TTC549 (cell line): ENCODE results near the gene CFAP65.

Source experiments
- FAIRE-seq: peaks from 2 replicates; lab custom pipeline; 2012; peaks lifted over from hg19 to GRCh38; lab: Jason Lieb, UNC

CFAP65 gene, protein sequence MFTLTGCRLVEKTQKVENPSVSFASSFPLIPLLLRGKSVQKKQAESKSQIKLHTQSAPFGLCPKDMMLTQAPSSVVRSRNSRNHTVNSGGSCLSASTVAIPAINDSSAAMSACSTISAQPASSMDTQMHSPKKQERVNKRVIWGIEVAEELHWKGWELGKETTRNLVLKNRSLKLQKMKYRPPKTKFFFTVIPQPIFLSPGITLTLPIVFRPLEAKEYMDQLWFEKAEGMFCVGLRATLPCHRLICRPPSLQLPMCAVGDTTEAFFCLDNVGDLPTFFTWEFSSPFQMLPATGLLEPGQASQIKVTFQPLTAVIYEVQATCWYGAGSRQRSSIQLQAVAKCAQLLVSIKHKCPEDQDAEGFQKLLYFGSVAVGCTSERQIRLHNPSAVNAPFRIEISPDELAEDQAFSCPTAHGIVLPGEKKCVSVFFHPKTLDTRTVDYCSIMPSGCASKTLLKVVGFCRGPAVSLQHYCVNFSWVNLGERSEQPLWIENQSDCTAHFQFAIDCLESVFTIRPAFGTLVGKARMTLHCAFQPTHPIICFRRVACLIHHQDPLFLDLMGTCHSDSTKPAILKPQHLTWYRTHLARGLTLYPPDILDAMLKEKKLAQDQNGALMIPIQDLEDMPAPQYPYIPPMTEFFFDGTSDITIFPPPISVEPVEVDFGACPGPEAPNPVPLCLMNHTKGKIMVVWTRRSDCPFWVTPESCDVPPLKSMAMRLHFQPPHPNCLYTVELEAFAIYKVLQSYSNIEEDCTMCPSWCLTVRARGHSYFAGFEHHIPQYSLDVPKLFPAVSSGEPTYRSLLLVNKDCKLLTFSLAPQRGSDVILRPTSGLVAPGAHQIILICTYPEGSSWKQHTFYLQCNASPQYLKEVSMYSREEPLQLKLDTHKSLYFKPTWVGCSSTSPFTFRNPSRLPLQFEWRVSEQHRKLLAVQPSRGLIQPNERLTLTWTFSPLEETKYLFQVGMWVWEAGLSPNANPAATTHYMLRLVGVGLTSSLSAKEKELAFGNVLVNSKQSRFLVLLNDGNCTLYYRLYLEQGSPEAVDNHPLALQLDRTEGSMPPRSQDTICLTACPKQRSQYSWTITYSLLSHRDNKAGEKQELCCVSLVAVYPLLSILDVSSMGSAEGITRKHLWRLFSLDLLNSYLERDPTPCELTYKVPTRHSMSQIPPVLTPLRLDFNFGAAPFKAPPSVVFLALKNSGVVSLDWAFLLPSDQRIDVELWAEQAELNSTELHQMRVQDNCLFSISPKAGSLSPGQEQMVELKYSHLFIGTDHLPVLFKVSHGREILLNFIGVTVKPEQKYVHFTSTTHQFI (N-terminal part only)

GRCh38 chr2:219041252-219041651 is at the start of gene CFAP65:
Gene CFAP65 (minus strand): TSS chr2:219041516. CDS start chr2:219039048, 2,468 bp downstream.
- no peak for FAIRE-seq

DNA sequence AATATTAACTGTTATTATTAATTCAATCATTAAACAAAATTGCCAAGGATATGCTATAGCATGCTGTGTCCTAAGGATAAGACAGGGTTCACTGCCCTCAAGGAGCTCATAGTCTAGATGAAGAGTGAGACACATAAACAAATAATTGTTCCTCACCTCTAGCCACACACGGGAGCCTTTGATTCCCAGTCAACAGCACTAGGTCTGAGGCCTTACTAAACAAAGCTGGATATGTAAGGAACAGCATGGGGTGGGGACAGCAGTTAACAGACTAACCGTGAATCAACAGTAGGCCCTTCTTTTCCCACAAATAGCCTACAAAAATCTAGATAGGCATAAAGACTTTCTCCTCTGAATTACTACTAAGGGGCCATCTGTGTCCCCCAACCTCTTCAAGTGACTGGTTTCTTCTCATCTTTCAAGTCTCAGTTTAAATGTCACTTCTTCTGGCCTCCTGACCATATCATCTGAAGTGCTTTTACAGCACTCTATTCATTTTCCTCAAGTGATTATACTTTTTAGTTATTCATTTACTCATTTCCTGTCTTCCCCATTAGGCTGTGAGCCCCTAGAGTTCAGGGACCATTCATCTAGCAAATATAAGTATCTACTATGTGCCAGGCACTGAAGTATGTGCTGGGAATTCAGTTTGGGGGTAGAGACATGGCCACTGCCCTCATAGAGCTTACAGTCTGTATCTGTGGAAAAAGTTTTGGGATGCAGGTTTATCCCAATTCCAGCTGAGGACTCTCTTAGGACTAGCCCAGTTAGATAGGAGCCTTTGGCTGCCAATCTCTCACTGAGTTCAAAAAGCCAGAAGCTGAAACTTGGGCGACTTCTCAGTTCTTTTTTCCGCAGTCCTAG is 49.4 kb upstream of the CFAP65 start:
- FAIRE-seq = no peak

DNA sequence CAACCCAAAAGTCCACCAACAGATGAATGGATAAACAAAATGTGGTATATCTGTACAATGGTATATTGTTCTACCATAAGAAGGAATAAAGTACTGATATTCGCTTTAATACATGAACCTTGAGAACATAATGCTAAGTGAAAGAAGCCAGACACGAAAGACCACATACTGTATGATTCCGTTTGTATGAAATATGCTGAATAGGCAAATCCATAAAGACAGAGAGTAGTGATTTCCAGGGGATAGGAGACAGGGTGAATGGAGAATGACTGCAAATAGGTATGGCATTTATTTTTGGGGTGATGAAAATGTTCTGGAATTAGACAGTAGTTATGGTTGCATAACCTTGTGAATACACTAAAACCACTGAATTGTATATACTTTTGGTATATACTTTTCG is 48.0 kb upstream of the CFAP65 start:
- FAIRE-seq = no peak

- FAIRE-seq = no peak
These were observed 46.5 kb upstream of the CFAP65 start for GRCh38 chr2:219087848-219088247.

DNA sequence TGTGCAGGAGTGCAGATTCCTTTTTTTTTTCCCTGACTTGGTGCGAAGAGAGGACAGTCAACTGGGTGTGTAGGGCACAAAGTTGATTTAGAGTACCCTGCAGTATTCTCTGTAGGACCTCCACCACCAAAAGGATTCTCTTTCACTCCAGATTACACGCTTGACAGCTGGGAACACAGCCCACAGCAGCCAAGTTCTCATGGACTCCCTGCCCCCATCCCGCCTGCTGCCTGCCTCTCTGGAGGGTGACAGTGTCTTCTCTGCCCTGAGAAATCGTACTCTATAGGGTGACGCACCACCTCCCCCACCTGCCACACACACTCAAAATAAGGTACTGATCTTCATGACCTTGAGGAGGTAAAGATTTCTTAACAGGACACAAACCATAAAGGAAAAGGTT is 46.0 kb upstream of the CFAP65 start:
- no peak for FAIRE-seq

GRCh38 chr2:219086196-219086595 is 44.9 kb upstream of the CFAP65 start:
- FAIRE-seq = no peak

- no peak for FAIRE-seq
These were observed 43.5 kb upstream of the CFAP65 start for GRCh38 chr2:219084791-219085190.

- FAIRE-seq = no peak
These were observed 41.1 kb upstream of the CFAP65 start for GRCh38 chr2:219082332-219082958.

- FAIRE-seq = no peak
These were observed 40.5 kb upstream of the CFAP65 start for GRCh38 chr2:219081701-219082331.

- FAIRE-seq = no peak
These were observed 39.8 kb upstream of the CFAP65 start for GRCh38 chr2:219081096-219081495.

DNA sequence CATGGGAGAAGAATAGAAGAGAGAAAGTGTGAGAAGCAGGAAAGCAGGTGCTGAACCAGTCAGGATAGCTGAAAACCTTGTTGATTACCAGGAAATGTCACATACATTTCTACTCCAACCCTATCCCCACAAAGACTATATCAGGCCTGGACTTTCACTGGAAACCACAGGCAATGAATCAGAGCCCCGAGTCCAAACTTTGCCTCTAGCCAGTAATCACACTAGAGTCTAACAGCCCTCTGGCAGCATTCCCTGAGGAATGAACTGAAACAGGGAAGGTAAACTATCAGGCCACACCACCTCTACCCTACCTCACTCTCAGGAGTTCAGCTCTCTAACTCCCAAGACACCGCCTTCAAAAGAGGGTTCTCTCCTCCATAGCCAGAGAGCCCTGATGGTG is 38.1 kb upstream of the CFAP65 start:
- FAIRE-seq = no peak

DNA sequence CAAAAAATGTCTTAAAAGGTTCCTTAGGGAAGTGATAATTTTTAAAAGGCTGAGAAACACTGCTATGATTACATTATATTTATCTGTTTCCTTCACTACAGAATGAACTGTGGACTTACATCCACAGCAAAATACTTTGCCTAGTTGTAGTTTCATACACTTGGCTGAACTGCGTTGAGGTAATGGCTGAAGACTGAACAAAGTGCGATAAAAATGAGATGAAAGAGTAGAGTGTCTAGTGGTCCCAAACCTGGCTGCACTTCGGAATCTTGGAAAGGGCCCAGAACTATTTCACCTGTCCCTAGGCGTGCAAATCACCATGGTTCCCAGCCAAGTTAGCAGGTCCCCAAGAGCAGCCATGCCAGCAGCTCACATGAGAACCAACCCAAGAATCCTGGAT is 37.6 kb upstream of the CFAP65 start:
- no peak for FAIRE-seq

DNA sequence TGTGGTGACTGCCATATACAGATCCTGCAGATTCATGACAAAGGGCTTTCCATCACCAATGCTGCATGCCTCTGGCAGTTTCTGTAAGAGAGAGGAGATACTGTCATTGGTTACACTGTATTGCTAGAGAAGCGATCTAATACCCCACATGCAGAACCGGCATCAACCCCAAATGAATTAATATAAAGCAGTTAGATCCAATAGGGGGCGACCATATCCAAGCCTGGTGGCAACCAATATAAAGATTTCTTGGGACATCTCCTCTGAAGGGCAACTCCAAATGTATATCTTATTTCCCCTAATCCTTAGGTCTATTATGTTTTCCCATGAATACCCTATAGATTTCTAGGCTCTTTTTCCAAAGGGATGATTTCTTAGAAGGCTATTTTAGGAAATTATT is 36.8 kb upstream of the CFAP65 start:
- no peak for FAIRE-seq

DNA sequence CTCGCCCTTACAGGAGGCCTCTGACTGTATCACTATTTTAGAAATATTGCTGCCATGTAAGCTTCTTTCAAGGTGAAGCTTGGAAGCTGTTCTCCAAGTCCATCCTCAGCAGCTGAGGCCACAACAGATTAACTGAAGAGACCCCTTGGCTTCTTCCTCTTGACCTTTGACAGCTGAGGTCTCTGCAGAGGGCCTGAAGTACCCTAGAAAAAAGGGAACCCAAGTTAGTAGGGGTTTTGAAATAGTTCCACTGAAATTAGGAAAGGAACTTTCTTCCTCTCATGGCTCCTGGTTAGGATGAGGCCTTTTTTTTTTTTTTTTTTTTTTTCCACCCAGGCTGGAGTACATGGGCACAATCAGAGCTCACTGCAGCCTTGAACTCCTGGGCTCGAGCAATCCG is 34.9 kb upstream of the CFAP65 start:
- no peak for FAIRE-seq

DNA sequence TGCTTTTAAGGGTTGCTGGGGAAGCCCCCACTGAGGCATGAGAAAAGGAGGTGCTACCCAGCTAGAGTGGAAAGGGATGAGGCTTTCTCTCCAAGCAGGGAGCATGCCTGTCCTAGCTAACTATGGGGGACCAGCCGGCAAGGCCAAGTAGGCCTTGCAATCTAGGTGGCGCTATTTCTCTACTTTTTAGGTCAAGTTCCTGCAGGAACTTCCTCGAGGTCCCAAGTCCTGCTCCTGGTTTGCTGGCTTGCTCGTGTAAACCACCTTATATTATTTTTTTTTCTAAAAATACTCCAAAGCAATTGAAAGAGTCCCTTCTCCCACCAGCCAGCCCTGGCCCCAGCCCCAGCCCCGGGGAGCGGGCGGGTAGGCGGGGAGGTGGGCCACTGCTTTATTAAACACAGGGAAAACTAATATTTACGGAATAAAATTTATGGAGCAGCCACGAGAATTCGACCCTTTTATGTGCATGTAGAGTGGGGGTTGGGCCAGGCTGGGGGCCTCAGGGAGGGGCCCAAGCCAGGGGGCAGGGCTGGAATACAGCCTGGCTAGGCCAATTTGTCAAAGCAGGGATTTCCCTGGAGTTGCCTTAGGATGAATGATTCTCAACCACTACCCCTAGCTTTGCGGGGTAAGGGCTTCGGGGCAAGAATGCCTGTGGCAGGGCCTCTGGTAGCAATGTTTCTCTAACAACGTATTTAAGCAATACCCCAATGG is 32.3 kb upstream of the CFAP65 start:
- FAIRE-seq = no peak

- no peak for FAIRE-seq
These were observed 31.5 kb upstream of the CFAP65 start for GRCh38 chr2:219072741-219073250.

DNA sequence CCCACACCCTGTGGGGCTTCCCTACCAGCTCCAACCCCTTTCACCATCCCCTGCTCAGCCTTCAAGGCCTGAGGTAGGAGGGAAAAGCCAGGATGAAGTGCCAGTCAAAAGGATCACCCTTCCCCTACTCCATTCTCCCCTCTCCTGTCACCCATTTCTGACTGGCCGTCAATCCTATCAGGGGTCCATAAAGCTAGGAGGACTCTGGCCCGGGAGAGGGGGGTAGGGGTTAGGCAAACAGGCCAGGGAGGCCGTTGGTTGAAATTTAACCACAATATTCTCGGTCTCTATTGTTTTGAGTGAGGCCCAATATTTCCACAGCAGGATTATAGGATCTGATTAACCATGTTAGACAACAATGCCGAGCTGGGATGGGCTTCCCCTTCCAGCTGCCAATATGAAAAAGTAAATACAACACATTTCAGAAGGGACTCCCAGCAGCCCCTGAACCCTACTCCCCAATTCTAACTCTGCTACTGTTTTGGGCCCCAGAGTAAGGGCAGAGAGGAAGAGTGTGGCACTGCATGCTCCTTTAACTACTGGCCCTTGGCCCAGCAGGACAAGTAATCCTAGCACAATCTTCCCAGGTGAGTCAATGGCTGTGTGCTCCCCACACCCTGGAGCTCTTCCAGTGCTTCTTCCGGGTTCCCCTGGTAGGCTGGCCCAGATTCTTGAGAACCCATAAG is 30.0 kb upstream of the CFAP65 start:
- FAIRE-seq = no peak

DNA sequence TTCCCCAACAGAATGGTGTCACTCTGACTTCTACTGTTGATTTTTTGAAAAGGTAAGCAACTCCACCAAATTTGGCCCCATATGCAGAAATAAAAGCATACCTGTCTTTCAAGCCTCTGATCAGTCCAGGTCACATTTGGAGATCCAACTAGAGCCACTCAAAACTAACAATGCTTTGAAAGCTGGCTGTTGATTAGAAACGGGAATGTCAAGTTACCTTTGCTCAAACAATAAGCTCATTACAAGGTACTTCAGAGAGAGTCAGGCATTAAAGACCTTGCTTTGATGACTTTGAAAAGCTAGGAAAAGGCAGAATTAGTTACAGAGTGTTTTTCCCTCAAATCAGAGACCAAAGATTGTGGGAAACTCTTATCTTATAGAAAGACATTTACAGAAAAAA is 24.2 kb upstream of the CFAP65 start:
- no peak for FAIRE-seq

DNA sequence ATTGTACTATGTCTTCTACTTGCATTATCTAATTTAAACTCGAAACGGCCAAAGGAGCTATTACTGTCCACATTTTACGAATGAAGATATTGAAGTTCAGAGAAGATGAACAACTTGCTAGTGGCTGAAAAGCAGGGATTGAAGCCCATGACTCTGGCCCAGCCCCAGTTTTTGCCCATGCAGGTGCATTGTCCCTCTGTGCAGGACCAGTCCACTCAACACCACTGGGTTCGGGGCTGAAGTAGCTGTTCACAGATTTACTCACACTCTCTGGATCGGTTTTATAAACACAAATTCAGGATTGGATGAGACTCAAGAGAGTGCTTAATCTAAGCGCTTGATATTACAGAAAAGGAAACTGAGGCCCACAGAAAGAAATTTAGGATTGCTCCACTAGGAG is 20.8 kb upstream of the CFAP65 start:
- FAIRE-seq = no peak
